WTC11 (cell line): Measurements from ENCODE around the gene MYO16. TPM values are rescaled to one million over a fixed set of nuclear protein-coding genes. Genes with fewer than 3 reads are reported as not detected.

Experiments
- ATAC-seq: fragments of 200-7000 bp; cut with Tn5 transposase; 2 replicates; pipeline ENCODE4 v1.10.0; 2021; ENCODE audit warnings: mild to moderate bottlenecking, moderate library complexity
- CTCF ChIA-PET: fragments of 300-600 bp; sonication (Branson Sonifier 250); formaldehyde crosslinking; loops from one replicate; lab custom pipeline; 2021; ENCODE audit warnings: antibody characterized with exemption; lab: Charles Lee
- POLR2A ChIA-PET: fragments of 350-600 bp; sonication (Branson Sonifier 250); formaldehyde crosslinking; loops from one replicate; lab custom pipeline; 2021; ENCODE audit warnings: antibody characterized with exemption; lab: Charles Lee
- DNase-seq: peaks from one replicate; pipeline ENCODE4 v3.0.0; 2021; ENCODE audit warnings: low spot score
- H3K27ac Mint-ChIP-seq: 2 replicates; pipeline ENCODE4 v1.8.0; 2021; ENCODE audit warnings: mixed read lengths
- H3K27me3 Mint-ChIP-seq: 2 replicates; pipeline ENCODE4 v1.8.0; 2021; ENCODE audit warnings: low read depth, mild to moderate bottlenecking, moderate library complexity, mixed read lengths
- H3K36me3 Mint-ChIP-seq: 2 replicates; pipeline ENCODE4 v1.8.0; 2021; ENCODE audit warnings: mixed read lengths
- H3K4me1 Mint-ChIP-seq: 2 replicates; pipeline ENCODE4 v1.8.0; 2022; ENCODE audit warnings: mixed read lengths
- H3K4me3 Mint-ChIP-seq: 2 replicates; pipeline ENCODE4 v1.8.0; 2021; ENCODE audit warnings: mild to moderate bottlenecking, moderate library complexity, mixed read lengths
- H3K9me3 Mint-ChIP-seq: 2 replicates; pipeline ENCODE4 v1.8.0; 2021; ENCODE audit warnings: mixed read lengths
- CREB1 ChIP-seq: sonication (generic); formaldehyde crosslinking; IDR thresholded peaks from 2 replicates; pipeline ENCODE4 v1.8.0; 2023; ENCODE audit warnings: mild to moderate bottlenecking, missing genetic modification reagents
- CREM ChIP-seq: sonication (generic); formaldehyde crosslinking; IDR thresholded peaks from 2 replicates; pipeline ENCODE4 v1.8.1; 2022; ENCODE audit warnings: mild to moderate bottlenecking, missing genetic modification reagents, moderate library complexity
- EMX1 ChIP-seq: fragments of 250-450 bp; sonication (Bioruptor Pico); IDR thresholded peaks from 2 replicates; pipeline ENCODE4 v1.8.0; 2021; ENCODE audit warnings: mild to moderate bottlenecking
- NFATC4 ChIP-seq: fragments of 250-450 bp; sonication (Bioruptor Pico); IDR thresholded peaks from 2 replicates; pipeline ENCODE4 v1.9.0; 2021; ENCODE audit warnings: mild to moderate bottlenecking
- PRRX2 ChIP-seq: fragments of 250-450 bp; sonication (Bioruptor Pico); IDR thresholded peaks from 2 replicates; pipeline ENCODE4 v1.8.0; 2021; ENCODE audit warnings: mild to moderate bottlenecking
- SOX15 ChIP-seq: fragments of 250-450 bp; sonication (Bioruptor Pico); IDR thresholded peaks from 2 replicates; pipeline ENCODE4 v1.9.0; 2021; ENCODE audit warnings: mild to moderate bottlenecking
- ZNF425 ChIP-seq: fragments of 250-450 bp; sonication (Bioruptor Pico); conservative IDR thresholded peaks from 2 replicates; pipeline ENCODE4 v1.9.0; 2021; ENCODE audit warnings: mild to moderate bottlenecking
- ZNF512 ChIP-seq: sonication (generic); formaldehyde crosslinking; IDR thresholded peaks from 2 replicates; pipeline ENCODE4 v1.8.1; 2022; ENCODE audit warnings: missing genetic modification reagents, borderline replicate concordance
- total RNA-seq: library from RNA; stranded (reverse); gene quantifications from 3 replicates; pipeline ENCODE4 v1.2.3, GENCODE V29; 2021

The MYO16 gene
- total RNA-seq, 1 experiment from 2014 or later = 0.09 TPM

GRCh38 chr13:109256866-109257760 lies 627.7 kb downstream of the MYO16 start:
- DNase-seq (no peak), ATAC-seq (no peak)
- peaks cover 10% of the 10 kb centered on the region for H3K4me1 Mint-ChIP-seq
- no peak overlapping the region for H3K4me3 Mint-ChIP-seq
- CTCF ChIA-PET = no interaction called here
- no peaks in the 10 kb centered on the region for H3K27me3 Mint-ChIP-seq
- peaks cover 18% of the 10 kb centered on the region for H3K36me3 Mint-ChIP-seq
- H3K27ac Mint-ChIP-seq = no peak overlapping the region
- peaks cover 40% of the 10 kb centered on the region for H3K9me3 Mint-ChIP-seq
- POLR2A ChIA-PET = interaction anchor here (0.6 kb wide), 1 partner anchor 75 kb away, joined by 3 read pairs; no protein-coding TSS in a partner anchor
- TF ChIP-seq ZNF512 (CRISPR knock-in tag) = no peak
- TF ChIP-seq ZNF425 (CRISPR knock-in tag) = no peak
- no peak for TF ChIP-seq PRRX2
- no peak for TF ChIP-seq EMX1
- no peak for TF ChIP-seq CREM
- no peak for TF ChIP-seq SOX15 (CRISPR knock-in tag)
- no peak for TF ChIP-seq NFATC4 (CRISPR knock-in tag)
- no peak for TF ChIP-seq CREB1 (CRISPR knock-in tag)
